ENCODE measurements around the gene ATP6V1F.
A peak's percentile ranks its signal among the peaks of the same experiment; 100 is the strongest.

ATP6V1F gene

DNA sequence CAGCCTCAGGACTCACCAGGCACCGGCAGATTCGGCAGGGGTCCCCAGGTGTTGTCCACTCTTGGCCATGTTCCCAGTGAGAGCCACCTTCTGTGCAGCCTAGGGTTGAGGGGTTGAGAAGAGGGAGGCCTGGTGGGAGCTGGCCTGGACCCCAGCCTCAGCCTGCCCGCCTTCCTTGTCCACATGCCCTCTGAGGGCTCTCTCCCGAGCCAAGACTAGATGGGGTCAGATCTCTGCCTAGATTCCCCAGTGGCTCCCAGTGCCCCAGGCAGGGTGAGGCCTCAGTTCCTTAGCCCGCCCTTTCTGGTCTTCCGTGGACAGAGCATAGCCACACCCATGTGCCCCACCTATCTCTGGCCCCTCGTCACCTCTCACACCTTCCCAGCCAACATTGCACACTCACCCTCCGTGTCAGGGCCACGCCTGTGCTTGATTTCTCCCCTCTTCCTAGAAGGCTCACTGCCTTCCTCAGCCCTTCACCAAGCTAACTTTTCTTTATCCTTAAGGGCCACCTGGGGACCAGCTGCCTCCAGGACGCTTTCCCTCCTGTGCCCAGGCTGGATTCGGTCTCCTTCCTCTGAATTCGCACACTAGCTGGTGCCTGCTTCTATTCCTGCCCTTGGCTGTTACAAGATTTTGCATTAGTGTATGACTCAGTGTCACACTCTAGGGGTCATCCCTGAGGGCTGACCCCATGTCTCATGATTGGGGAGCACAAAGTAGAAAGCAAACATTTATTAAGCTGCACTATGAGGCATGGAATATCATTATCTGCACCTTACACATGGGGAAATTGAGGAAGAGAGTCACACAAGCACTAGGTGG lies 40.3 kb downstream of the ATP6V1F start:
- no peak overlapping the region for H3K4me3 ChIP-seq (ENCODE audit: low read depth, low read length)

DNA sequence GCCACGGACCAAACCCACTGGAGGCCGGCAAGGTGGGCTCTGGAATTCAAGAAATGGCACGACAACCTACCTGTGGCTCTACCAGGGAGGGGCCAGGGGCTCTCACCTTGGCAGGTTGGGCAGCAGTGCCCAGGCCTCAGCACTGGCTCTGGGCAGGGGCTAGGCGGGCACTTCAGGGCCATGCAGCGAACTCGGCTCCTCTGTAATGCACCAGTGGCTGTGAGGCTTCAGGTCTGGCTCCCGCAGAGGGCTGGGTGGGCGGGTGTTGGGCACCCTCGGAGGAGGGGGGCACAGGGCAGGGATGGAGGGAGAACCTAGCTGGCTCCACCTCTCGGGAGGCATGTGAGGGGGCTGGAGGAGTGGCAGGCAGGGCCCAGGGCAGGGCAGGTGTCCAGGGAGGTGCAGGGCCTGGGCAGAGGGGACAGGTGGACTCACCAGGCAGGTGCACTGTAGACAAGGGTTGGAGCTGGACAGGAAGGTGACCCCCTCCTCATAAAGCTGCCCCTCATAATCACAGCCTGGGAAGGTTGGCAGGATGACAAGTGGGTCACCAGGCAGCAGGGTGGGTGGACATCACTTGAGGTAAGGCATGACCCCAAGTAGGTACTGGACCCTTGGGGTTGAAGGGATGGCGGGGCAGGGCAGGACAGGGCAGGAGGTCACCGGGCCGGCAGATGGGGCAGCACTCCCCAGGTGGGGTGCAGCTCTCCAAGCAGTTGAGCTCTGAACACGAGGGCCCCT lies 41.1 kb downstream of the ATP6V1F start:
- TF ChIP-seq, protein P1, sequence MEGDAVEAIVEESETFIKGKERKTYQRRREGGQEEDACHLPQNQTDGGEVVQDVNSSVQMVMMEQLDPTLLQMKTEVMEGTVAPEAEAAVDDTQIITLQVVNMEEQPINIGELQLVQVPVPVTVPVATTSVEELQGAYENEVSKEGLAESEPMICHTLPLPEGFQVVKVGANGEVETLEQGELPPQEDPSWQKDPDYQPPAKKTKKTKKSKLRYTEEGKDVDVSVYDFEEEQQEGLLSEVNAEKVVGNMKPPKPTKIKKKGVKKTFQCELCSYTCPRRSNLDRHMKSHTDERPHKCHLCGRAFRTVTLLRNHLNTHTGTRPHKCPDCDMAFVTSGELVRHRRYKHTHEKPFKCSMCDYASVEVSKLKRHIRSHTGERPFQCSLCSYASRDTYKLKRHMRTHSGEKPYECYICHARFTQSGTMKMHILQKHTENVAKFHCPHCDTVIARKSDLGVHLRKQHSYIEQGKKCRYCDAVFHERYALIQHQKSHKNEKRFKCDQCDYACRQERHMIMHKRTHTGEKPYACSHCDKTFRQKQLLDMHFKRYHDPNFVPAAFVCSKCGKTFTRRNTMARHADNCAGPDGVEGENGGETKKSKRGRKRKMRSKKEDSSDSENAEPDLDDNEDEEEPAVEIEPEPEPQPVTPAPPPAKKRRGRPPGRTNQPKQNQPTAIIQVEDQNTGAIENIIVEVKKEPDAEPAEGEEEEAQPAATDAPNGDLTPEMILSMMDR (IDR thresholded peaks at IDR 0.05; ENCODE audit: low read depth, low read length): no peak
- H3K4me3 ChIP-seq (ENCODE audit: low read depth, low read length): no peak overlapping the region
- in situ Hi-C loops (cut with HindIII; ENCODE audit: low sequenced_read_pairs): no loop called here
- no peak for DNase-seq (ENCODE audit: low read depth, low spot score)

More for the DNA sequence above, 40.3 kb downstream of the ATP6V1F start:
- DNase-seq (ENCODE audit: low read depth, low spot score): no peak
- TF ChIP-seq, protein P1 (IDR thresholded peaks at IDR 0.05; ENCODE audit: low read depth, low read length): no peak
- in situ Hi-C loops (cut with HindIII; ENCODE audit: low sequenced_read_pairs): no loop called here

DNA sequence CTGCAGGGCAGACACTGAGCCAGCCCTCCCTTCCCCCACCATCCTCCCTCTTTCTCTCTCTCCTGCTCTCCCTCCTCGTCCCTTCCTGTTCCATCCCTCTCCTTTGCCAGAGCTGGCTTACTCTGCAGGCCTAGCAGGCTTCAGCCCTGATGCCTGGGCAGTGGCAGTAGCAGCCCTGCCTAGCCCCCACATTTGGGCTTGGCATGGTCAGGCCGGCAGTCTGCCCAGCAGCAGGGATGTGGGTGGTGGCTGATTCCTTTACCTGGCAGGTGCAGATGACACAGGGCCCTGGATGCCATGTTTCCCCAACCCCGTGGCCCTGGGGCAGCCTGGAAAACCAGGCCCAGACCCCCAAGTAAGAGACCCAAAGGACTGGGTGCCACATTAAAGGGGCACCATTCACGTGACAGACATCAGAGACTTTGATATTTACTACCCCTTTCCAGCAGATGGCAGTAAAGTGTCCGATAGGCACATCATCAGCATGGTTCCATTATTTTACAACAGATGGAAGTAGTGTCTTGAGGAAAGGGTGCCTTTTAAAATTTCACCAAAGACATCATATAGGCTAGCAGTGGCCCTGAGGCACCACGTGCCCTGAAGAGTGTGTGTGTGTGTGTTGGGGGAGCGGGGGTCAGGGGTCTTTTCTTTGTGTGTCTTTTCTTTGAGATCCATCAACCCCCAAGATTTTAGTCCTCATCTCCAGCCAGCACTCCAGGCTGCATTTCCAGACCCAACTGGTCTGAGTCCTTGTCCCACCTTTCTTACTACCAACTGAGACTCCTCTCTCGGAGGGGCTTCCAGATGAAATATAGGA lies 41.9 kb downstream of the ATP6V1F start:
- DNase-seq (ENCODE audit: low read depth, low spot score): peak; percentile 39
- no peak overlapping the region for H3K4me3 ChIP-seq (ENCODE audit: low read depth, low read length)
- TF ChIP-seq, protein P1 (IDR thresholded peaks at IDR 0.05; ENCODE audit: low read depth, low read length): peak; percentile 60
- in situ Hi-C loops (cut with HindIII; ENCODE audit: low sequenced_read_pairs): no loop called here

DNA sequence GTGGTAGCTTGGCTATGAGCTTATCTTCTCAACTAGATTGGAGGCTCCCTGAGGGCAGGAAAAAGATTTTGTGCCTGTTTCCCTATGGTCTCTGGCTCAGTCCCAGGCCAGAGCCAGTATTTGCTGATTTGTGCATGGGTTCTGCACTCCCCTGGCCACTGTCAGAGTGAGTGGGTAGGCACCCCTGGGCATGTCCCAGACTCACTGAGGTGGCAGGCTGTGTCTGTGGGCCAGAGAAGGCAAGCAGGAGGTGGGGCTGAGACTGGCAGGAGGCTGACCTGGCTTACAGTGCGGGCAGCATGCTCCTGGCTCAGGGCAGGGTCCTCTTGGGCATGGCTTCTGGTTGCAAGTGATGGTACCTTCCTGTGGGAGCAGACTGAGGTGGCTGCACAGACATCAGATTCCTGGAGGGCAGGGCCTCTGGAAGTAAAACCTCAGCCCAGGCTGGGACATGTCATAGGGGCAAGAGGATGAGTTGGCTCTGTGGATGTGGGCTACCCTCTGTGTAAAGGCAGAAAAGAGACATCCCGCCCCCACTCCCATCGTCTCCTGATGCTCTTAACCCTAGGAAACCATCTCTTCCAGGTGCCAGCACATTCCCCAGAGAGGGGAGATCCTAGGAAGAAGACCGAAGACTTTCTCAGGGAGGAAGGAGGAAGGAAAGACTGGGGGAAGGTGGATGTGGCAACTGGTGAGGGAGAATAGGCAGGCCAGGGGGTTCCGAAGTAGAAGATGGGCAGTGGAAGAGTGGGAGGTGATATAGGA lies 43.5 kb downstream of the ATP6V1F start:
- H3K4me3 ChIP-seq (ENCODE audit: low read depth, low read length): no peak overlapping the region
- TF ChIP-seq, protein P1 (IDR thresholded peaks at IDR 0.05; ENCODE audit: low read depth, low read length): no peak
- no peak for DNase-seq (ENCODE audit: low read depth, low spot score)
- in situ Hi-C loops (cut with HindIII; ENCODE audit: low sequenced_read_pairs): no loop called here

DNA sequence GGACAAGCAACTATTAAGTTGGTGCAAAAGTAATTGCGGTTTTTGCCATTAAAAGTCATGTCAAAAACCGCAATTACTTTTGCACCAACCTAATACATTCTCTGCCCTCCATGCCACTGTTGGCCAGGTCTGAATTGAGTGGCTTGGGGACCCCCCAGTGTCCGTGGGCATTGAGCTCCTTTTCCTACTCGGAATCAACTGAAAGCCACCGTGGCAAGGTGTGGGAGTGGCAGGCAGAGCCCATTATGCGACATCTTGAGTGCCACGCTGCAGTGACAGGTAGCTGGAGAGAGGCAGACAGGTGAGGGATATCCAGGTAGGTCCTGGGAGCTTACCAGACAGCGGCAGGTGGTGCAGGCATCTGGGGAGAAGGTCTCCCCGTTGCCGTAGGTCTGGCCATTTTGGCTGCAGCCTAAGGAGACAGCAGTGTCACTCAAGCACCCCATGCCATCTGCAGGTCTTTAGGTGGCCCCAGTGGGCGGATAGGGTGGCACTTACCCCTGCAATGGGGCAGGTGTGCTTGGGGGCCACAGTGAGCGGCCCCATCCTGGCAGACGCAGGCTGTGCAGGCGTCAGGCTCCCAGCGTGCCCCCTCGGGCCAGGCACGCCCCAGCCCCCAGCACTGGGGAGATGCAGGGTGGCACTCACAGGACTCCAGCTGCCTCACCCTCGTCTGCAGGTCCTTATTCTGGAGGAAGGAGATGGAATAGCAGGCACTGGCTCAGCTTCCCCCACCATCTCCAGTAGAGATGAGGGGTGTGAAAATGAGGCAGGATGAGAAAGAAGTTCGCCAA lies 44.3 kb downstream of the ATP6V1F start:
- no peak overlapping the region for H3K4me3 ChIP-seq (ENCODE audit: low read depth, low read length)
- DNase-seq (ENCODE audit: low read depth, low spot score): no peak
- TF ChIP-seq, protein P1 (IDR thresholded peaks at IDR 0.05; ENCODE audit: low read depth, low read length): no peak
- in situ Hi-C loops (cut with HindIII; ENCODE audit: low sequenced_read_pairs): no loop called here
